Mucosa of rectum (tissue), 2 donors: ENCODE data around the gene MYL9.

ENCODE experiments used
- H3K27ac ChIP-seq, 2 donors: one replicate each; pipeline ENCODE4 v1.7.0; 2013; ENCODE audit warnings: inconsistent platforms in 2 of 2, low read depth in 2 of 2, low read length in 2 of 2
- H3K27me3 ChIP-seq, 2 donors: one replicate each; pipeline ENCODE4 v1.7.0; 2013; ENCODE audit warnings: low read length in 2 of 2; ENCODE audit not compliant: control insufficient read depth in 2 of 2, insufficient read depth in 2 of 2
- H3K36me3 ChIP-seq, 2 donors: one replicate each; pipeline ENCODE4 v1.7.0; 2013; ENCODE audit warnings: low read length in 2 of 2; ENCODE audit not compliant: control insufficient read depth in 2 of 2, insufficient read depth in 2 of 2
- H3K4me1 ChIP-seq, 2 donors: one replicate each; pipeline ENCODE4 v1.7.0; 2013; ENCODE audit warnings: low read length in 2 of 2, mild to moderate bottlenecking in 1 of 2; ENCODE audit not compliant: control insufficient read depth in 2 of 2, insufficient read depth in 2 of 2
- H3K4me3 ChIP-seq, 2 donors: one replicate each; pipeline ENCODE4 v1.7.0; 2013; ENCODE audit warnings: low read length in 2 of 2
- H3K9ac ChIP-seq, 2 donors: one replicate each; pipeline ENCODE4 v1.7.0; 2013; ENCODE audit warnings: low read length in 2 of 2, low read depth in 1 of 2, mild to moderate bottlenecking in 1 of 2
- H3K9me3 ChIP-seq, 2 donors: one replicate each; pipeline ENCODE4 v1.7.0; 2013; ENCODE audit warnings: low read length in 2 of 2; ENCODE audit not compliant: control insufficient read depth in 2 of 2
- donor health status: healthy.
- donor health status: Normal muscosa, but diverticular disease.

The MYL9 gene

GRCh38 chr20:36582821-36583220 is 41.5 kb downstream of the MYL9 start:
- Histone ChIP-seq H3K27me3 (no peaks in the 10 kb centered on the region), H3K4me3 (no peak overlapping the region), H3K27ac (no peak overlapping the region), H3K9me3 (no peaks in the 10 kb centered on the region), H3K4me1 (no peaks in the 10 kb centered on the region), H3K9ac (no peak overlapping the region), H3K36me3 (peaks cover 15 to 19% of the 10 kb centered on the region in 2 donors)

- Histone ChIP-seq H3K36me3 (peaks cover 15 to 19% of the 10 kb centered on the region in 2 donors), H3K4me1 (no peaks in the 10 kb centered on the region), H3K4me3 (no peak overlapping the region), H3K27ac (no peak overlapping the region), H3K9ac (no peak overlapping the region), H3K27me3 (no peaks in the 10 kb centered on the region), H3K9me3 (no peaks in the 10 kb centered on the region)
These were observed 42.7 kb downstream of the MYL9 start for GRCh38 chr20:36584018-36584481.

DNA sequence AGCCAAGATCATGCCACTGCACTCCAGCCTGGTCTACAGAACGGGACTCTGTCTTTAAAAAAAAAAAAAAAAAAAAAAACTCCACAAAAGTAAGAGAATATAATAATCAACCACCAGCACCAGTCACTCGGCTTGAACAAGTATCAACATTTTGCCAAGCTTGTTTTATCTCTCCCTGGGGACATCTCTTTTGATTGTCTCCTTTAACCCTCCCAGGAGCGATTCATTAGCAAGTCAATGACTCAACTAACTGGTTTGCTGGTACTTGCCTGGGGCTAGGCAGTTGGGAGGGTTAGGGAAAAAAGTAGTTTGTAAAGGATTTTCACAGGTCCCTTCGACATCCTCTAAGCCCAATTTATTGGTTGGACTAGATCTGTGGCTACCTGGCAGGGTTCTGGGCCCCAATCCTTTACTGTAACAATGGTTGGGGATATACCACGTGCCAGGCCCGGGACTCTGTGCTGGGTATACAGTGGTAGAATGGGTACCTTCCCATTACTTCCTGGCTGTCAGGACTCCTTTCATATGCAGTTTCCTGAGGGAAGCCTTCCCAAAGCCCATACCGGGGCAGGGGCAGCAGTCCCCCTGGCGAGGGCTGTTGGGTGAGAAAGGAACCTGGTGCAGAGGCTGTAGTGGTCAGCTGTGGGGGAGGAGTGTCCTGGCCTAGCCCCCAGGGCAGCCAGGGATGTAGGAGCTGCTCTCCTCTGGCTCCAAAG is 44.2 kb downstream of the MYL9 start:
- Histone ChIP-seq H3K4me3 (no peak overlapping the region), H3K4me1 (no peaks in the 10 kb centered on the region), H3K27me3 (no peaks in the 10 kb centered on the region), H3K36me3 (peaks cover 6 to 8% of the 10 kb centered on the region in 2 donors), H3K27ac (no peak overlapping the region), H3K9ac (no peak overlapping the region), H3K9me3 (no peaks in the 10 kb centered on the region)

- H3K27ac ChIP-seq: no peak overlapping the region
- H3K4me1 ChIP-seq: no peaks in the 10 kb centered on the region
- H3K36me3 ChIP-seq: peaks cover under 1 to 2% of the 10 kb centered on the region in 2 donors
- no peaks in the 10 kb centered on the region for H3K27me3 ChIP-seq
- no peak overlapping the region for H3K4me3 ChIP-seq
- H3K9me3 ChIP-seq: no peaks in the 10 kb centered on the region
- no peak overlapping the region for H3K9ac ChIP-seq
These were observed 46.2 kb downstream of the MYL9 start for GRCh38 chr20:36587388-36588070.

GRCh38 chr20:36591281-36591680 is 50.0 kb downstream of the MYL9 start:
- H3K27ac ChIP-seq: no peak overlapping the region

DNA sequence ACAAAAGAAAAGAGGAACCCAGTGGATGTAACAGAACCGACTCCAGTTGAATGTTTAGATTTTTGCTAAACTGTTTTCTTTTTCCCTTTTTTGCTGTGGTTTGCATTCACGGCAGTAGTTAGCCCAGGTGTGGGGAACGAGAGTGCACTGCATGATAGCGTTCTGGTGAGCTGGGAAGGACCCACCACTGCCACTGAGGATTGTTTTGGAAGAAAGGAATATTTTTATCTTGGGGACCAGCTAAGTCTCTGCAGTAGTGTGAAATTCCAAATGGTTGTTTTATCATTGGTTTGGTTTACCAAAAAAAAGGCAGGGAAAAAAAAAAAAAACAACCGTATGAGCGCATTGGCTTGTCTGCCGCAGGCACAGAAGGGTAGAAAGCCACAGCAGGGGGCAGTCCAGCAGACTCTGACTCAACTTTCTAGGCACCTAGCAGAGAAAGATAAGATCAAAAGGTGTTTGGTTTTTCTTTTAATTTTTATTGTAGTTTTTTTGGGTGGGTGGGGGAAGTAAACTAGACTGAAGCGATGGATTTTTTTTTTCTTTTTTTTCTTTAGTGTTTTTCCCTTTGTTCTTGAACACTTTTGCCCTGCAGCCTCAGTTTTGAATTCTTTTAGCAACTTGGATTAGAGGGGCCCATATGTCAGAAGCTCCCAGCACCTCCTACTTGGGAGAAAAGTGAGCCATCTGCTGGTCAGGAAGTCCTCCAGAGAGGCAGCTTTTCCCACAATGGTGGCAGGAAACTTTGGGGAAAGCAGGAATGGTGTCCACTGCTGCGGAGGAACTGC is 50.7 kb downstream of the MYL9 start:
- Histone ChIP-seq H3K9ac (no peak overlapping the region), H3K9me3 (no peaks in the 10 kb centered on the region), H3K27me3 (no peaks in the 10 kb centered on the region), H3K4me3 (no peak overlapping the region), H3K27ac (no peak overlapping the region), H3K36me3 (no peaks in the 10 kb centered on the region), H3K4me1 (peaks cover 0 to 5% of the 10 kb centered on the region in 2 donors)

More at GRCh38 chr20:36591281-36591680, 50.0 kb downstream of the MYL9 start:
- Histone ChIP-seq H3K4me1 (peaks cover 0 to 5% of the 10 kb centered on the region in 2 donors), H3K9ac (no peak overlapping the region), H3K4me3 (no peak overlapping the region), H3K36me3 (no peaks in the 10 kb centered on the region), H3K27me3 (no peaks in the 10 kb centered on the region), H3K9me3 (no peaks in the 10 kb centered on the region)

DNA sequence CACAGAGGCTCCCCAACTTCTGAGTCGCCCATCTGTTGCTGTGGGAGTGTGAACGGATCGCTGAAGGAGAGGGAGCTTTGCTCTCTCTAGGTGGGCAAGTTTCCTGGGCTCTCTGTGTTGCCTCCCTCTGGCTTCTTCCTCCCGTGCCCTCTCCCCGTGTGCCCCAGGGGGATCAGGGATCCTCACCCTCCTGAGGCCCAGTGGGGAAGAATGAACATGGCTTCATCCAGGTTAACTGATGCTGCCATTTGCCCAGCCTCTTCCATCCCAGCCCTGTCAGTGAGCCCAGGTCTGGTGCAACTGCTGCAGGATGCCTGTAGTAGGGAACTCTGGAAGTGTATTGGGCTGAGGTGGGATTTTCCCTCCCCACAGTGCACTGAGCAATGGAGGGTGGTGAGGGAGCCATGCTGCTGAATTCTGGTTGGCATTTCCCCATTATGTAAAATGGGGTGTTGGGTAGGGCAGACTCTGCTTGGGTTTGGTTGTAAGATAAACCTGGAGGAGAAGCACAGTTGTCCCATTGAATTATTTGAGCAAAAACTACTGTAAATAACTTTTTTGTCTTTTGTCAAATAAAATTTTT is 52.1 kb downstream of the MYL9 start:
- no peak overlapping the region for H3K27ac ChIP-seq
- H3K9ac ChIP-seq: no peak overlapping the region
- H3K36me3 ChIP-seq: no peaks in the 10 kb centered on the region
- H3K4me3 ChIP-seq: no peak overlapping the region
- H3K4me1 ChIP-seq: peaks cover 0 to 5% of the 10 kb centered on the region in 2 donors
- no peaks in the 10 kb centered on the region for H3K9me3 ChIP-seq
- no peaks in the 10 kb centered on the region for H3K27me3 ChIP-seq

GRCh38 chr20:36599912-36600345 is 58.6 kb downstream of the MYL9 start:
- Histone ChIP-seq H3K4me1 (peaks cover 0 to 2% of the 10 kb centered on the region in 2 donors), H3K9ac (peak overlapping the region in 1 of 2 donors; percentile 17)

More at GRCh38 chr20:36599912-36600345, 58.6 kb downstream of the MYL9 start:
- Histone ChIP-seq H3K27ac (no peak overlapping the region), H3K27me3 (no peaks in the 10 kb centered on the region), H3K9me3 (no peaks in the 10 kb centered on the region), H3K4me3 (no peak overlapping the region), H3K36me3 (no peaks in the 10 kb centered on the region)
